Fibroblast of mammary gland (primary cell): ENCODE data around the gene TMEM132A.

Source experiments
- DNase-seq: peaks from one replicate; pipeline ENCODE4 v3.0.0-alpha.2; 2010; ENCODE audit warnings: low read depth
- H3K4me3 ChIP-seq: 2 replicates; pipeline ENCODE4 v1.5.1; 2011; ENCODE audit warnings: low read depth, mild to moderate bottlenecking, low read length, moderate library complexity; ENCODE audit not compliant: control insufficient read depth
- TF ChIP-seq, protein P1 (sequence below): conservative IDR thresholded peaks from 2 replicates; pipeline ENCODE4 v1.5.1; 2011; ENCODE audit warnings: low read depth, low read length, inconsistent platforms; ENCODE audit not compliant: control insufficient read depth, insufficient read depth

TMEM132A gene

DNA sequence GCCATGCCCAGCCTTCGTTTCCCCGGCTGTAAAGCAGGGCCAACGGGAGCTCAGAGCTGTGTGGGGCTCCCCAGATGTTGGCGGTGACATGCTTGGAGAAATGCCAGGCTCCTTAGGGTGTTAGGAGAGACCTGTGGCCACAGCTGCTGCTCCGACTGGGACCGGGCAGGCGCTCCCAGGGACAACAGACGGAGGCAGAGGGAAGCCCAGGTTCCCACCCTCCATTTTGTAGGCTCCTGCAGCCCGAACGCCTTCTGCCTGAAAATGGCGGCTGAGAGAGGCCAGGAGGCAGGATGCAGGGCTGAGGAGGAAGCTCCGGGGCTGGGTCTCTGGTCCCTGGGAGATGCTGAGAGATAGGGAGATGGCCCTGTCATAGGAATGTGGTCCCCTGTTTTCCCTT, 57.3 kb downstream of the TMEM132A start:
- TF ChIP-seq, protein P1, sequence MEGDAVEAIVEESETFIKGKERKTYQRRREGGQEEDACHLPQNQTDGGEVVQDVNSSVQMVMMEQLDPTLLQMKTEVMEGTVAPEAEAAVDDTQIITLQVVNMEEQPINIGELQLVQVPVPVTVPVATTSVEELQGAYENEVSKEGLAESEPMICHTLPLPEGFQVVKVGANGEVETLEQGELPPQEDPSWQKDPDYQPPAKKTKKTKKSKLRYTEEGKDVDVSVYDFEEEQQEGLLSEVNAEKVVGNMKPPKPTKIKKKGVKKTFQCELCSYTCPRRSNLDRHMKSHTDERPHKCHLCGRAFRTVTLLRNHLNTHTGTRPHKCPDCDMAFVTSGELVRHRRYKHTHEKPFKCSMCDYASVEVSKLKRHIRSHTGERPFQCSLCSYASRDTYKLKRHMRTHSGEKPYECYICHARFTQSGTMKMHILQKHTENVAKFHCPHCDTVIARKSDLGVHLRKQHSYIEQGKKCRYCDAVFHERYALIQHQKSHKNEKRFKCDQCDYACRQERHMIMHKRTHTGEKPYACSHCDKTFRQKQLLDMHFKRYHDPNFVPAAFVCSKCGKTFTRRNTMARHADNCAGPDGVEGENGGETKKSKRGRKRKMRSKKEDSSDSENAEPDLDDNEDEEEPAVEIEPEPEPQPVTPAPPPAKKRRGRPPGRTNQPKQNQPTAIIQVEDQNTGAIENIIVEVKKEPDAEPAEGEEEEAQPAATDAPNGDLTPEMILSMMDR, result no peak
- no peak overlapping the region for H3K4me3 ChIP-seq
- DNase-seq, result no peak

DNA sequence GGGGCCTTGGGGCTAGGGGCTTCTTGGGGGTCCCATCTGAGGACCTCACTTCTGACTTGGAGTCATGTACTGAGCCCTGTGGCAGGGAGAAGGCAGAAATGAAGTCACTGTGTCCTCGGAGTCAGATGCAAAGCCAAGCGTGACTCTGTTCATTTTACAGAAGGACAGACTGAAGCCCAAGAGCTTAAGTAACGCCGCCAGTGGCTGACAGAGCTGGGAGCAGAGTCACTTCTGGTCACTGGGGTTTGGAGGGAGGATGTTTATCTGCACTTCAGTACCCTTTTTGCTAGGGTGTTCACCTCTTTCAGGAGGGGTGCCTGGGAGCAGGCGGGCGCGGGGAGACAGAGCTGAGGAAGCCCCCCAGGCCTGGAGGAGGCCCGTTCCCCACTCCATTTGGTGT, 57.9 kb downstream of the TMEM132A start:
- no peak for DNase-seq
- TF ChIP-seq, protein P1, result no peak
- no peak overlapping the region for H3K4me3 ChIP-seq

DNA sequence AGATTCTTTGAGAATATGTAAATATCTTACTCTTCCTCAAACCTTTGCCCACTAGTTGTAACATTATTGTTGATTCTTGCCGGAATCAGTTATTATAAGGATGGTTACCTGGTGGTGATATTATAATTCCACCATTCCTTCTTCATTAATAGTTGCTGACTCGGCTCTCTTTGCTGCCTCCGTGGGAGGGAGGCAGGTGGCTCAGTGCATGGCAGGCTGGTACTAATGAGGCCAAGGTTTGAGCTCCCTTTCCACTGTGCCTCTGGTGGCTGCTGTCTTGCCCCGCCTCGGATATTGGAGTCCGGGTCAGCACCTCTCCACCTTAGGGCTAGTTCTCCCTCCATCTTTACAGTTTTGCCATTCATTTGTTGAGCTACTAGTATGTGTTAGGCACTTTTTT, 59.9 kb downstream of the TMEM132A start:
- no peak overlapping the region for H3K4me3 ChIP-seq
- DNase-seq, result no peak

DNA sequence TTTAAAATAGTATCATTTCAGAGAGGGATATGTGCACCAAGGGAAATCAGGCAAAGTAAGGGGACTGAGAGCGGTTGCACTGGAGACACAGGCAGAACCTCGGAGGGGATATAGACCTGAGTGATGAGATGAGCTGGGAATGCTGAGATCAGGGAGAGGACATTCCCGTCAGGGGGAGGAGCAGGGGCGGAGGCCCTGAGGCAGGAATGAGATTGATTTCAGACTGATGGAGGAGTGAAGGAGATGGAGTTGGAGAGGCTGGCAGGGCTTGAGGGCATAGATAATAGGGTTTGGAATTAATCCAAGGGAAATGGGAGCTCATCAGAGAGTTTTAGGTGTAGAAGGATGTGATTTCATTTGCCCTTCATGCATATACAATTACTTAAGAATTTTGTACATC, 60.4 kb downstream of the TMEM132A start:
- DNase-seq, result no peak
- TF ChIP-seq, protein P1, result no peak
- H3K4me3 ChIP-seq, result no peak overlapping the region

More for the DNA sequence above, 59.9 kb downstream of the TMEM132A start:
- TF ChIP-seq, protein P1, result no peak

DNA sequence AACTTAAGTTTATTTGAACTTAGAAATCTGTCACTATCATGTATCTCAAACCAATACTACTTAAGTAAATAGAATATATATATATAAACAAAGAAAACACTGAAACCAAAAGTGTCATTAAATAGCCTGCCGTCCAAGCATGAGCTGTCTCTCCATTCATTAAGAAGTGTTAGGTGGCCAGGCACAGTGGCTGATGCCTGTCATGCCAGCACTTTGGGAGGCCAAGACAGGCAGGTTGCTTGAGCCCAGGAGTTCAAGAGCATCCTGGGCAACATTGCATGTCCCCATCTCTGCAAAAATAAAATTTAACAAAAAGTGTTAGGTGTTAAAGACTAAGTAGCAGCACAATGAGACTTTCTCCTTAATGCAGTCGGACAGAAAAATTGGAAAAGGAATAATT, 61.2 kb downstream of the TMEM132A start:
- DNase-seq, result no peak
- H3K4me3 ChIP-seq, result no peak overlapping the region
- TF ChIP-seq, protein P1, result no peak

DNA sequence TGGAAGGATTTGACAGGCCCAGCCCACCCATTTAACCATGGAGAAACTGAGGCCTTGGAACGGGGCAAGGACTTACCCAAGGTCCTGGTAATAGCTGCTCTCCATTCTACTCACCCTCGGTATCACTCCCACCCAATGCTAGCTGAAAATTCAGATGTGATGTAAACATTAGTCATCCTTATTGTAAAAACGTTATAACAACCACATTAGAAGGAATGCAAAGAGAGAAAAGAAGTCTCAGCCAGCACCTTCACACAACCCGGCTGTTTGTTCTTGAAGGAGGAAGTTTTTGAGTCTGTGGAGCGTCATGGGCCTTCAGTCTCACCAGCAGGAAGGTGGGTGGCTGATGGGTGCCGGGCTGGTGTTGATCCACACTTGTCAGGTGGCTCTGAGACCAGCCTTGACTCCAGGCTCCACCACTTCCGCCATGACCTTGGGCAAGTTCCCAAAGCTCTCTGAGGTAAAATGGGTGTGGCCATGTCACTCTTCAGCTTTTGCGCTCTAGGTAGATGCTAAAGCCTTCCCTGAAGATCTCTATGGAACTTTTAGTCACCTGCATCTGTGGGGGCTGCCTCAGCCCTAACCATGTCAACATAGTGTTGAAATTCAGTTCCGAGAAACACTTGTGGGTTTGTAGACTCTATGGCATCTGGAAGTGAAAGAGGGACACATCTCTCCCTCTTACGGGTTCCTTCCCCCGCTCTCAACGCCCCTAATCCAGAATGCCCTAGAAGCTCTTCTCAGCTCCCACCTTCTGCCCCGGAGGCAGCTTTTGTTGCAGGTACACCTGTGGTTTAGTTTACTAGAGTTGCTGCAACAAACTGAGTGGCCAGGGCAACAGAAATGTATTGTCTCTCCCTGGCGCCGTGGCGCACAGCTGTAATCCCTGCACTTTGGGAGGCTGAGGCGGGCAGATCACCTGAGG, 62.0 kb downstream of the TMEM132A start:
- TF ChIP-seq, protein P1, result no peak
- no peak overlapping the region for H3K4me3 ChIP-seq
- peak; percentile 43 for DNase-seq
